Left lung (tissue), 10 donors: Measurements from ENCODE around the gene CD19. TPM values are rescaled to one million over a fixed set of nuclear protein-coding genes. Genes with fewer than 3 reads are reported as not detected.
A peak's percentile ranks its signal among the peaks of the same experiment; 100 is the strongest.
"Not testable (repeated sequence)": the region's sequence is repeated elsewhere in the genome, so short reads cannot be mapped to it uniquely, and the experiment has no call there.

ENCODE experiments used
- ATAC-seq: fragments of 200-7000 bp; cut with Tn5 transposase; one replicate; pipeline ENCODE4 v1.9.1; 2020; ENCODE audit warnings: moderate library complexity
- DNase-seq, 4 donors: peaks; one replicate each; pipeline ENCODE4 v3.0.0-alpha.2; 2013 to 2020
- H3K27ac ChIP-seq, 2 donors: fragments of 200-600 bp; sonication (generic) in 1 of 2; one replicate each; pipeline versions ENCODE4 v1.5.0 to v1.8.0; 2020 to 2021
- H3K27me3 ChIP-seq, 2 donors: fragments of 200-600 bp; sonication (generic) in 1 of 2; one replicate each; pipeline versions ENCODE4 v1.5.0 to v1.8.0; 2020 to 2021
- H3K36me3 ChIP-seq, 2 donors: fragments of 200-600 bp; sonication (generic) in 1 of 2; one replicate each; pipeline versions ENCODE4 v1.5.0 to v1.8.0; 2020 to 2021
- H3K4me1 ChIP-seq, 2 donors: fragments of 200-600 bp; one replicate each; pipeline ENCODE4 v1.8.0; 2021
- H3K4me3 ChIP-seq, 2 donors: fragments of 200-600 bp; sonication (generic) in 1 of 2; one replicate each; pipeline versions ENCODE4 v1.5.0 to v1.8.0; 2020 to 2021; ENCODE audit warnings: mild to moderate bottlenecking in 1 of 2
- H3K9me3 ChIP-seq, 2 donors: fragments of 200-600 bp; sonication (generic) in 1 of 2; one replicate each; pipeline versions ENCODE4 v1.5.0 to v1.8.0; 2020 to 2021
- CTCF ChIP-seq, 2 donors: fragments of 200-600 bp; sonication (generic) in 1 of 2; IDR thresholded peaks; one replicate each; pipeline versions ENCODE4 v1.5.0 to v1.8.0; 2021; ENCODE audit warnings: antibody characterized with exemption in 2 of 2
- intact Hi-C, 2 donors: fragments of 100-400 bp; cut with DNase I; formaldehyde crosslinking; loops; one replicate each; pipeline versions ENCODE4 v1.11.2 to v1.14.2; 2022
- polyA plus RNA-seq, 6 donors: library from polyadenylated mRNA; unstranded; fragments of 120-200 nt; gene quantifications; one replicate each; pipeline ENCODE4 v1.2.1, GENCODE V29; 2013; ENCODE audit not compliant: insufficient read length in 6 of 6
- total RNA-seq, 2 donors: library from RNA; stranded (reverse); fragmentation: NEBNext Ultra II Directional; extraction: Animal tissue kit (Norgen Biotek cat#: 25700); gene quantifications; one replicate each; pipeline ENCODE4 v1.2.1, GENCODE V29; 2021
- donor health status: DM: no; HTN: yes; CAD: no.
- donor health status: DM: no; HTN: no; CAD: no.

Gene CD19
- total and polyA plus RNA-seq, 8 donors, result 0.29 to 0.85 (median 0.51) TPM

- intact Hi-C loops, result no loop called here
- H3K27me3 ChIP-seq, result no peaks in the 10 kb centered on the region
- peaks cover 0 to 11% of the 10 kb centered on the region in 2 donors for H3K4me1 ChIP-seq
- peak overlapping the region; percentile 99 for H3K27ac ChIP-seq
- peak; percentile 62 for ATAC-seq
- DNase-seq, result peak in 3 of 4 donors; percentile 77 to 84 (median 84)
- peaks cover 0 to 7% of the 10 kb centered on the region in 2 donors for H3K36me3 ChIP-seq
- TF ChIP-seq CTCF (IDR thresholded peaks at IDR 0.05), result no peak
- H3K9me3 ChIP-seq, result no peaks in the 10 kb centered on the region
- peak overlapping the region; percentile 75 to 76 for H3K4me3 ChIP-seq
Observed at GRCh38 chr16:28925386-28926228, 6.2 kb upstream of the CD19 start.

- H3K9me3 ChIP-seq, intact Hi-C loops, H3K36me3 ChIP-seq, ATAC-seq, H3K27me3 ChIP-seq, DNase-seq: not testable (repeated sequence)
- H3K4me3 ChIP-seq, result peak overlapping the region; percentile 75 to 76
- peak overlapping the region; percentile 99 for H3K27ac ChIP-seq
- H3K4me1 ChIP-seq, result peaks cover 0 to 11% of the 10 kb centered on the region in 2 donors
Observed at GRCh38 chr16:28926284-28926683, 5.5 kb upstream of the CD19 start.

GRCh38 chr16:28927815-28928214 is 4.0 kb upstream of the CD19 start:
- H3K36me3 ChIP-seq, result no peaks in the 10 kb centered on the region
- no peak overlapping the region for H3K27ac ChIP-seq
- ATAC-seq (no peak), DNase-seq (no peak)
- no peaks in the 10 kb centered on the region for H3K9me3 ChIP-seq
- peaks cover 0 to 11% of the 10 kb centered on the region in 2 donors for H3K4me1 ChIP-seq
- no peak for TF ChIP-seq CTCF (IDR thresholded peaks at IDR 0.05)
- no peaks in the 10 kb centered on the region for H3K27me3 ChIP-seq
- intact Hi-C loops, result no loop called here
- H3K4me3 ChIP-seq, result no peak overlapping the region

- H3K27me3 ChIP-seq, result no peaks in the 10 kb centered on the region
- DNase-seq (no peak), ATAC-seq (no peak)
- H3K4me3 ChIP-seq, result no peak overlapping the region
- no peak for TF ChIP-seq CTCF (IDR thresholded peaks at IDR 0.05)
- H3K9me3 ChIP-seq, result no peaks in the 10 kb centered on the region
- H3K27ac ChIP-seq, result no peak overlapping the region
- peaks cover 0 to 3% of the 10 kb centered on the region in 2 donors for H3K4me1 ChIP-seq
- H3K36me3 ChIP-seq, result no peaks in the 10 kb centered on the region
- intact Hi-C loops, result loop anchor here in 1 of 2 donors (10.0 kb wide), 1 partner anchor 105 kb away; the partner anchor contains the start of gene ATXN2L
Observed at GRCh38 chr16:28930203-28930602, 1.6 kb upstream of the CD19 start.

- Histone ChIP-seq H3K36me3 (no peaks in the 10 kb centered on the region), H3K27ac (no peak overlapping the region), H3K27me3 (no peaks in the 10 kb centered on the region), H3K9me3 (no peaks in the 10 kb centered on the region), H3K4me3 (no peak overlapping the region), H3K4me1 (peaks cover 0 to 3% of the 10 kb centered on the region in 2 donors)
- no peak for DNase-seq
- no peak for TF ChIP-seq CTCF (IDR thresholded peaks at IDR 0.05)
- ATAC-seq, result no peak
- intact Hi-C loops, result loop anchor here in 1 of 2 donors (10.0 kb wide), 1 partner anchor 106 kb away; the partner anchor contains the start of gene ATXN2L
Observed at GRCh38 chr16:28930652-28931051, 1.1 kb upstream of the CD19 start.
